Measurements from ENCODE around the gene DROSHA. TPM values are rescaled to one million over a fixed set of nuclear protein-coding genes. Genes with fewer than 3 reads are reported as not detected.

DROSHA gene
- total and polyA plus RNA-seq, 10 of the 15 experiments (the other 5 are each of a cell fraction or from before 2014, with no cell fraction given) = 27.9 to 55.0 (median 37.6) TPM

DNA sequence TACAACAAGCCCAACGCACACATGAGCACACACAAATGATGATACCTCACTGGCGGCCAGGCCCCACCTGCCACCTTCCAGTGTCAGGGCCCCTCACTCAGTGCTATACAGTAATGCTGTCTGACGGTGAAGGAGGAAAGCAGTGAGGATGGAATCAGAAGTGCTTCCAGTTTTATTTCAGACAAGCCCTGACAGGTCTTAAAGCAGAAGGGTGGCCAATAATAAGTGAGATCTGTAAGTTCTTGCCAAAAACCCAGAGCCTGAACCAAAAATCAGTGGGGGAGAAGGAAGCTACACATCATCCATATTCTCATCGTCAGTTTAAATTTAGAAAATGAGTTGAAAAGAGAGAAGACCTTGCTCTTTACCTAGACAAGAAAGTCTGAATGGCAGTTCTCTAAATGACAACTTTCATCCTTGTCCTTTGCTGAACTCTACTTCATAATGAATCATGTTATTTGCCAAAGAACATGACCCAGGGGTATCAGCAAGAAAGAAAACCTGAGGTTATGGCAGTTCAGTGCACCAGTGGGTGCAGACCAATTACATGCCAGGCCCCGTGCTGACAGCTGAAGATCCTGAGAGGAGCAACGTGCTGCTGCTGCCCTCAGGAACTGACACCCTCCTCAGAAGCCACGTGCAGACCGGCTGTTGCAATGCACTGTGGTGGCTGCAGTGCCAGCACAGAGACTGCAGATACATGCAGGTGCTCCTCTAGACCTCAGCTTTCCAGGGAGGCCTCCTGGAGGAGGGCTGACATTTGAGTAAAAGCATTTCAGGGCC is 118.7 kb downstream of the DROSHA start:
- H3K4me3 ChIP-seq = no peak overlapping the region
- no peaks in the 10 kb centered on the region for H3K79me2 ChIP-seq (ENCODE audit: control insufficient read depth, insufficient read depth, low read length)
- DNase-seq (ENCODE audit: low read depth, low spot score) (no peak), ATAC-seq (no peak), FAIRE-seq (no peak)
- H3K9me3 ChIP-seq (replicated peaks; ENCODE audit: control insufficient read depth, insufficient read depth, low read length) = no peaks in the 10 kb centered on the region
- H2AFZ ChIP-seq (ENCODE audit: control insufficient read depth, low read depth, low read length) = no peak overlapping the region
- SMC1A ChIA-PET (ENCODE audit: uncharacterized antibody, unreplicated experiment) = no interaction called here
- RAD21 ChIA-PET (ENCODE audit: unreplicated experiment) = no interaction called here
- H3K4me2 ChIP-seq (ENCODE audit: control insufficient read depth, insufficient read depth) = no peak overlapping the region
- no peak overlapping the region for H3K9ac ChIP-seq (ENCODE audit: control insufficient read depth, insufficient read depth, low read length)
- CTCF ChIA-PET = no interaction called here
- no peaks in the 10 kb centered on the region for H3K4me1 ChIP-seq (ENCODE audit: control insufficient read depth, insufficient read depth, low read length)
- no peaks in the 10 kb centered on the region for H4K20me1 ChIP-seq (ENCODE audit: control insufficient read depth, insufficient read depth)
- POLR2A ChIA-PET = no interaction called here
- H3K27me3 ChIP-seq (replicated peaks in 1 of 2; ENCODE audit: control insufficient read depth in 2 of 2, insufficient read depth in 2 of 2, low read length in 1 of 2) = no peaks in the 10 kb centered on the region
- in situ Hi-C loops (cut with MboI) (no loop called here), intact Hi-C loops (cut with micrococcal nuclease; ENCODE audit: unreplicated experiment) (no loop called here)
- peaks cover 9% of the 10 kb centered on the region in 2 experiments for H3K36me3 ChIP-seq (ENCODE audit: control insufficient read depth in 2 of 2, insufficient read depth in 2 of 2, low read length in 1 of 2)
- BruUV-seq (replicated peaks) = no TSS peak
- no peak overlapping the region for H3K27ac ChIP-seq (ENCODE audit: control insufficient read depth, insufficient read depth)
- 90% methylated on average over 8 of the region's 8 CpGs for WGBS (ENCODE audit: insufficient coverage, insufficient replicate concordance, low lambda C conversion rate, missing lambda C conversion rate)
- no peak for TF ChIP-seq POLR2A (IDR thresholded peaks at IDR 0.05; ENCODE audit: low read depth, low read length)
- TF ChIP-seq TAF1 (IDR thresholded peaks at IDR 0.05; ENCODE audit: borderline replicate concordance, low read depth, low read length) = no peak
- TF ChIP-seq, protein P1, sequence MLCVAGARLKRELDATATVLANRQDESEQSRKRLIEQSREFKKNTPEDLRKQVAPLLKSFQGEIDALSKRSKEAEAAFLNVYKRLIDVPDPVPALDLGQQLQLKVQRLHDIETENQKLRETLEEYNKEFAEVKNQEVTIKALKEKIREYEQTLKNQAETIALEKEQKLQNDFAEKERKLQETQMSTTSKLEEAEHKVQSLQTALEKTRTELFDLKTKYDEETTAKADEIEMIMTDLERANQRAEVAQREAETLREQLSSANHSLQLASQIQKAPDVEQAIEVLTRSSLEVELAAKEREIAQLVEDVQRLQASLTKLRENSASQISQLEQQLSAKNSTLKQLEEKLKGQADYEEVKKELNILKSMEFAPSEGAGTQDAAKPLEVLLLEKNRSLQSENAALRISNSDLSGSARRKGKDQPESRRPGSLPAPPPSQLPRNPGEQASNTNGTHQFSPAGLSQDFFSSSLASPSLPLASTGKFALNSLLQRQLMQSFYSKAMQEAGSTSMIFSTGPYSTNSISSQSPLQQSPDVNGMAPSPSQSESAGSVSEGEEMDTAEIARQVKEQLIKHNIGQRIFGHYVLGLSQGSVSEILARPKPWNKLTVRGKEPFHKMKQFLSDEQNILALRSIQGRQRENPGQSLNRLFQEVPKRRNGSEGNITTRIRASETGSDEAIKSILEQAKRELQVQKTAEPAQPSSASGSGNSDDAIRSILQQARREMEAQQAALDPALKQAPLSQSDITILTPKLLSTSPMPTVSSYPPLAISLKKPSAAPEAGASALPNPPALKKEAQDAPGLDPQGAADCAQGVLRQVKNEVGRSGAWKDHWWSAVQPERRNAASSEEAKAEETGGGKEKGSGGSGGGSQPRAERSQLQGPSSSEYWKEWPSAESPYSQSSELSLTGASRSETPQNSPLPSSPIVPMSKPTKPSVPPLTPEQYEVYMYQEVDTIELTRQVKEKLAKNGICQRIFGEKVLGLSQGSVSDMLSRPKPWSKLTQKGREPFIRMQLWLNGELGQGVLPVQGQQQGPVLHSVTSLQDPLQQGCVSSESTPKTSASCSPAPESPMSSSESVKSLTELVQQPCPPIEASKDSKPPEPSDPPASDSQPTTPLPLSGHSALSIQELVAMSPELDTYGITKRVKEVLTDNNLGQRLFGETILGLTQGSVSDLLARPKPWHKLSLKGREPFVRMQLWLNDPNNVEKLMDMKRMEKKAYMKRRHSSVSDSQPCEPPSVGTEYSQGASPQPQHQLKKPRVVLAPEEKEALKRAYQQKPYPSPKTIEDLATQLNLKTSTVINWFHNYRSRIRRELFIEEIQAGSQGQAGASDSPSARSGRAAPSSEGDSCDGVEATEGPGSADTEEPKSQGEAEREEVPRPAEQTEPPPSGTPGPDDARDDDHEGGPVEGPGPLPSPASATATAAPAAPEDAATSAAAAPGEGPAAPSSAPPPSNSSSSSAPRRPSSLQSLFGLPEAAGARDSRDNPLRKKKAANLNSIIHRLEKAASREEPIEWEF (IDR thresholded peaks at IDR 0.05; ENCODE audit: insufficient replicate concordance, low read depth, low read length) = no peak
- TF ChIP-seq SRF (IDR thresholded peaks at IDR 0.05; ENCODE audit: low read depth in 2 of 2, low read length in 2 of 2) = no peak
- no peak for TF ChIP-seq ZSCAN29 (IDR thresholded peaks at IDR 0.05)
- no peak for TF ChIP-seq SREBF1 (IDR thresholded peaks at IDR 0.05; ENCODE audit: low read length)
- no peak for TF ChIP-seq YBX1 (IDR thresholded peaks at IDR 0.05)
- no peak for TF ChIP-seq WRNIP1 (IDR thresholded peaks at IDR 0.05; ENCODE audit: borderline replicate concordance, low read depth, low read length)
- TF ChIP-seq EED (IDR thresholded peaks at IDR 0.05; ENCODE audit: low read depth) = no peak
- TF ChIP-seq, protein P2, sequence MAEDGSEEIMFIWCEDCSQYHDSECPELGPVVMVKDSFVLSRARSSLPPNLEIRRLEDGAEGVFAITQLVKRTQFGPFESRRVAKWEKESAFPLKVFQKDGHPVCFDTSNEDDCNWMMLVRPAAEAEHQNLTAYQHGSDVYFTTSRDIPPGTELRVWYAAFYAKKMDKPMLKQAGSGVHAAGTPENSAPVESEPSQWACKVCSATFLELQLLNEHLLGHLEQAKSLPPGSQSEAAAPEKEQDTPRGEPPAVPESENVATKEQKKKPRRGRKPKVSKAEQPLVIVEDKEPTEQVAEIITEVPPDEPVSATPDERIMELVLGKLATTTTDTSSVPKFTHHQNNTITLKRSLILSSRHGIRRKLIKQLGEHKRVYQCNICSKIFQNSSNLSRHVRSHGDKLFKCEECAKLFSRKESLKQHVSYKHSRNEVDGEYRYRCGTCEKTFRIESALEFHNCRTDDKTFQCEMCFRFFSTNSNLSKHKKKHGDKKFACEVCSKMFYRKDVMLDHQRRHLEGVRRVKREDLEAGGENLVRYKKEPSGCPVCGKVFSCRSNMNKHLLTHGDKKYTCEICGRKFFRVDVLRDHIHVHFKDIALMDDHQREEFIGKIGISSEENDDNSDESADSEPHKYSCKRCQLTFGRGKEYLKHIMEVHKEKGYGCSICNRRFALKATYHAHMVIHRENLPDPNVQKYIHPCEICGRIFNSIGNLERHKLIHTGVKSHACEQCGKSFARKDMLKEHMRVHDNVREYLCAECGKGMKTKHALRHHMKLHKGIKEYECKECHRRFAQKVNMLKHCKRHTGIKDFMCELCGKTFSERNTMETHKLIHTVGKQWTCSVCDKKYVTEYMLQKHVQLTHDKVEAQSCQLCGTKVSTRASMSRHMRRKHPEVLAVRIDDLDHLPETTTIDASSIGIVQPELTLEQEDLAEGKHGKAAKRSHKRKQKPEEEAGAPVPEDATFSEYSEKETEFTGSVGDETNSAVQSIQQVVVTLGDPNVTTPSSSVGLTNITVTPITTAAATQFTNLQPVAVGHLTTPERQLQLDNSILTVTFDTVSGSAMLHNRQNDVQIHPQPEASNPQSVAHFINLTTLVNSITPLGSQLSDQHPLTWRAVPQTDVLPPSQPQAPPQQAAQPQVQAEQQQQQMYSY (CRISPR knock-in tag; IDR thresholded peaks at IDR 0.05) = no peak
- TF ChIP-seq TARDBP (IDR thresholded peaks at IDR 0.05; ENCODE audit: borderline replicate concordance) = no peak
- TF ChIP-seq FOS (IDR thresholded peaks at IDR 0.05; ENCODE audit: borderline replicate concordance, extremely low read depth, insufficient read length) = no peak
- TF ChIP-seq MYC (IDR thresholded peaks at IDR 0.05; ENCODE audit: insufficient read depth, insufficient read length, insufficient replicate concordance, low read length, severe bottlenecking) = no peak
